Measurements from ENCODE around the gene RAB3C. TPM values are rescaled to one million over a fixed set of nuclear protein-coding genes. Genes with fewer than 3 reads are reported as not detected.

The RAB3C gene
- total RNA-seq, 1 experiment from 2014 or later = 13.3 TPM

DNA sequence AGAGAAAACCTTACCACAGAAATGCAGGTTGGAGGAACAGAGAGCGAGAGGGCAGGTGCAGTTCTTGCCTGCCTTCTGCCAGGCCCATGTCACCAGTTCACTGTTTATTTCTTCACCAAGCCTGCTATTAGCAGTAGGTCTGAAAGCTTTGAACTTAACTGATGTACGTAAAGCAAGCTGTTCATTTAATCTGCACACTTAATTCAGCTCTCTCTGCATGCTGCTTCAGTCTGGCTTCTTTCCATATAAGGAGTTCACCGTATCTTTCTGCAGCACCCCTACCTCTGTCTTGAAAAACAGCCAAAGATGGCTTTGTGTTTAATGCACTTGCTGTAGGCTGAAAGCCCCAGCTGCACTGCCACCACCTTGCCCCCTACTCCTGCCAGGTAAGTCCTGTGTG is 205.1 kb downstream of the RAB3C start:
- no peak for TF ChIP-seq JUN (CRISPR knock-in tag; IDR thresholded peaks at IDR 0.05)
- TF ChIP-seq ATF1 (CRISPR knock-in tag; IDR thresholded peaks at IDR 0.05) = no peak
- TF ChIP-seq ZNF138 (CRISPR knock-in tag; conservative IDR thresholded peaks at IDR 0.05) = no peak
- TF ChIP-seq ZBTB21 (CRISPR knock-in tag; IDR thresholded peaks at IDR 0.05; ENCODE audit: borderline replicate concordance) = no peak
- TF ChIP-seq, protein P1, sequence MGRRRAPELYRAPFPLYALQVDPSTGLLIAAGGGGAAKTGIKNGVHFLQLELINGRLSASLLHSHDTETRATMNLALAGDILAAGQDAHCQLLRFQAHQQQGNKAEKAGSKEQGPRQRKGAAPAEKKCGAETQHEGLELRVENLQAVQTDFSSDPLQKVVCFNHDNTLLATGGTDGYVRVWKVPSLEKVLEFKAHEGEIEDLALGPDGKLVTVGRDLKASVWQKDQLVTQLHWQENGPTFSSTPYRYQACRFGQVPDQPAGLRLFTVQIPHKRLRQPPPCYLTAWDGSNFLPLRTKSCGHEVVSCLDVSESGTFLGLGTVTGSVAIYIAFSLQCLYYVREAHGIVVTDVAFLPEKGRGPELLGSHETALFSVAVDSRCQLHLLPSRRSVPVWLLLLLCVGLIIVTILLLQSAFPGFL (CRISPR knock-in tag; IDR thresholded peaks at IDR 0.05; ENCODE audit: borderline replicate concordance) = no peak
- TF ChIP-seq, protein P2, sequence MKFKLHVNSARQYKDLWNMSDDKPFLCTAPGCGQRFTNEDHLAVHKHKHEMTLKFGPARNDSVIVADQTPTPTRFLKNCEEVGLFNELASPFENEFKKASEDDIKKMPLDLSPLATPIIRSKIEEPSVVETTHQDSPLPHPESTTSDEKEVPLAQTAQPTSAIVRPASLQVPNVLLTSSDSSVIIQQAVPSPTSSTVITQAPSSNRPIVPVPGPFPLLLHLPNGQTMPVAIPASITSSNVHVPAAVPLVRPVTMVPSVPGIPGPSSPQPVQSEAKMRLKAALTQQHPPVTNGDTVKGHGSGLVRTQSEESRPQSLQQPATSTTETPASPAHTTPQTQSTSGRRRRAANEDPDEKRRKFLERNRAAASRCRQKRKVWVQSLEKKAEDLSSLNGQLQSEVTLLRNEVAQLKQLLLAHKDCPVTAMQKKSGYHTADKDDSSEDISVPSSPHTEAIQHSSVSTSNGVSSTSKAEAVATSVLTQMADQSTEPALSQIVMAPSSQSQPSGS (CRISPR knock-in tag; IDR thresholded peaks at IDR 0.05; ENCODE audit: borderline replicate concordance, low read depth) = no peak
- no peak for TF ChIP-seq NFYB (CRISPR knock-in tag; conservative IDR thresholded peaks at IDR 0.05; ENCODE audit: low read depth)
- TF ChIP-seq, protein P3, sequence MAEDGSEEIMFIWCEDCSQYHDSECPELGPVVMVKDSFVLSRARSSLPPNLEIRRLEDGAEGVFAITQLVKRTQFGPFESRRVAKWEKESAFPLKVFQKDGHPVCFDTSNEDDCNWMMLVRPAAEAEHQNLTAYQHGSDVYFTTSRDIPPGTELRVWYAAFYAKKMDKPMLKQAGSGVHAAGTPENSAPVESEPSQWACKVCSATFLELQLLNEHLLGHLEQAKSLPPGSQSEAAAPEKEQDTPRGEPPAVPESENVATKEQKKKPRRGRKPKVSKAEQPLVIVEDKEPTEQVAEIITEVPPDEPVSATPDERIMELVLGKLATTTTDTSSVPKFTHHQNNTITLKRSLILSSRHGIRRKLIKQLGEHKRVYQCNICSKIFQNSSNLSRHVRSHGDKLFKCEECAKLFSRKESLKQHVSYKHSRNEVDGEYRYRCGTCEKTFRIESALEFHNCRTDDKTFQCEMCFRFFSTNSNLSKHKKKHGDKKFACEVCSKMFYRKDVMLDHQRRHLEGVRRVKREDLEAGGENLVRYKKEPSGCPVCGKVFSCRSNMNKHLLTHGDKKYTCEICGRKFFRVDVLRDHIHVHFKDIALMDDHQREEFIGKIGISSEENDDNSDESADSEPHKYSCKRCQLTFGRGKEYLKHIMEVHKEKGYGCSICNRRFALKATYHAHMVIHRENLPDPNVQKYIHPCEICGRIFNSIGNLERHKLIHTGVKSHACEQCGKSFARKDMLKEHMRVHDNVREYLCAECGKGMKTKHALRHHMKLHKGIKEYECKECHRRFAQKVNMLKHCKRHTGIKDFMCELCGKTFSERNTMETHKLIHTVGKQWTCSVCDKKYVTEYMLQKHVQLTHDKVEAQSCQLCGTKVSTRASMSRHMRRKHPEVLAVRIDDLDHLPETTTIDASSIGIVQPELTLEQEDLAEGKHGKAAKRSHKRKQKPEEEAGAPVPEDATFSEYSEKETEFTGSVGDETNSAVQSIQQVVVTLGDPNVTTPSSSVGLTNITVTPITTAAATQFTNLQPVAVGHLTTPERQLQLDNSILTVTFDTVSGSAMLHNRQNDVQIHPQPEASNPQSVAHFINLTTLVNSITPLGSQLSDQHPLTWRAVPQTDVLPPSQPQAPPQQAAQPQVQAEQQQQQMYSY (CRISPR knock-in tag; IDR thresholded peaks at IDR 0.05) = no peak
- no peak for TF ChIP-seq ZNF263 (CRISPR knock-in tag; IDR thresholded peaks at IDR 0.05; ENCODE audit: low read depth)
- TF ChIP-seq OVOL2 (CRISPR knock-in tag; IDR thresholded peaks at IDR 0.05; ENCODE audit: borderline replicate concordance) = no peak
- TF ChIP-seq FOXK1 (CRISPR knock-in tag; IDR thresholded peaks at IDR 0.05) = no peak
- TF ChIP-seq FOXJ3 (CRISPR knock-in tag; IDR thresholded peaks at IDR 0.05; ENCODE audit: borderline replicate concordance) = no peak
- TF ChIP-seq, protein P4, sequence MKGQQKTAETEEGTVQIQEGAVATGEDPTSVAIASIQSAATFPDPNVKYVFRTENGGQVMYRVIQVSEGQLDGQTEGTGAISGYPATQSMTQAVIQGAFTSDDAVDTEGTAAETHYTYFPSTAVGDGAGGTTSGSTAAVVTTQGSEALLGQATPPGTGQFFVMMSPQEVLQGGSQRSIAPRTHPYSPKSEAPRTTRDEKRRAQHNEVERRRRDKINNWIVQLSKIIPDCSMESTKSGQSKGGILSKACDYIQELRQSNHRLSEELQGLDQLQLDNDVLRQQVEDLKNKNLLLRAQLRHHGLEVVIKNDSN (CRISPR knock-in tag; IDR thresholded peaks at IDR 0.05) = no peak
- no peak for TF ChIP-seq NFE2L1 (CRISPR knock-in tag; IDR thresholded peaks at IDR 0.05)
- Mint-ChIP-seq H3K36me3 (no peaks in the 10 kb centered on the region), H3K4me1 (peaks cover 22% of the 10 kb centered on the region), H3K4me3 (no peak overlapping the region), H3K9me3 (no peaks in the 10 kb centered on the region), H3K27me3 (ENCODE audit: low read depth) (no peaks in the 10 kb centered on the region), H3K27ac (no peak overlapping the region)
- ChIA-PET POLR2A (no interaction called here), CTCF (no interaction called here)
- ATAC-seq = peak; percentile 44
- DNase-seq (ENCODE audit: low spot score) = no peak

DNA sequence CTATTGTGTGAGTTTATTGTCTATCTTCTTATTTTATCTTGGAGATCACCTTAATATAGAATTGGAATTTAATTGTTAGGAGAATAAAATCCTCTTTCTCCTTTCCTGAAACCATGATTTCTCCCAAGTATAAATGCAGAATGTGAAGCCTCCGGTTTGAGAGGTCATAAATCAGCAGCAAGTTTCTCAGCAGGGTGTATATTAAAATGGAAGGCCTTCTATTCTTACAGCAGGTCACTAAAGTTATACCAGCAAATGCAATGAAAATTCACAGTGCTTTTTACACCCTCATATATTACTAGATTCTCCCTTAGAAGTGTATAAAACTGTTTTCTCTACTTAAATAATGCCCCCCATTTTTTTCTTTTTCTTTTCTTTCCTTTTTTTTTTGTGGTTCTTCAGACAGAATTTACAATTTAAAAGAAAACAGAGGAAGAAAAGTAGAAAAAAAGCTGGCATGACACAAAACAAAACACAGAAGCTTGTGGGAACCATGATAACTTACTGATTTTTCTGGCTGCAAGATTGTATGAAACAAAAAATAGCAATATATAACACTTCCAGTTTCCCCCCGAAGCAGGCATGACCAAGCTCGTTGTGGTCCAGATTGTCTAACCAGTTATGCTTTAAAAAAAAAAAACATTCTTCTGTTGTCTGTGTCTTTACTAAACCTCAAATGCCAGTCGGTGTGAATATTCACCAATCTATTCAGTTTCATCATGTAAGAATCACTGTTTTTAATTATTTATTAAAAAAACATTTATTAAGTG is 211.2 kb downstream of the RAB3C start:
- ChIA-PET POLR2A (no interaction called here), CTCF (no interaction called here)
- DNase-seq (ENCODE audit: low spot score) = no peak
- Mint-ChIP-seq H3K36me3 (no peaks in the 10 kb centered on the region), H3K27ac (no peak overlapping the region), H3K27me3 (ENCODE audit: low read depth) (no peaks in the 10 kb centered on the region), H3K4me3 (no peak overlapping the region), H3K9me3 (no peaks in the 10 kb centered on the region), H3K4me1 (peaks cover 25% of the 10 kb centered on the region)
- ATAC-seq = no peak
- TF ChIP-seq SMAD3 (CRISPR knock-in tag; IDR thresholded peaks at IDR 0.05; ENCODE audit: borderline replicate concordance) (no peak), TP53 (CRISPR knock-in tag; IDR thresholded peaks at IDR 0.05) (no peak)
- TF ChIP-seq, protein P5, sequence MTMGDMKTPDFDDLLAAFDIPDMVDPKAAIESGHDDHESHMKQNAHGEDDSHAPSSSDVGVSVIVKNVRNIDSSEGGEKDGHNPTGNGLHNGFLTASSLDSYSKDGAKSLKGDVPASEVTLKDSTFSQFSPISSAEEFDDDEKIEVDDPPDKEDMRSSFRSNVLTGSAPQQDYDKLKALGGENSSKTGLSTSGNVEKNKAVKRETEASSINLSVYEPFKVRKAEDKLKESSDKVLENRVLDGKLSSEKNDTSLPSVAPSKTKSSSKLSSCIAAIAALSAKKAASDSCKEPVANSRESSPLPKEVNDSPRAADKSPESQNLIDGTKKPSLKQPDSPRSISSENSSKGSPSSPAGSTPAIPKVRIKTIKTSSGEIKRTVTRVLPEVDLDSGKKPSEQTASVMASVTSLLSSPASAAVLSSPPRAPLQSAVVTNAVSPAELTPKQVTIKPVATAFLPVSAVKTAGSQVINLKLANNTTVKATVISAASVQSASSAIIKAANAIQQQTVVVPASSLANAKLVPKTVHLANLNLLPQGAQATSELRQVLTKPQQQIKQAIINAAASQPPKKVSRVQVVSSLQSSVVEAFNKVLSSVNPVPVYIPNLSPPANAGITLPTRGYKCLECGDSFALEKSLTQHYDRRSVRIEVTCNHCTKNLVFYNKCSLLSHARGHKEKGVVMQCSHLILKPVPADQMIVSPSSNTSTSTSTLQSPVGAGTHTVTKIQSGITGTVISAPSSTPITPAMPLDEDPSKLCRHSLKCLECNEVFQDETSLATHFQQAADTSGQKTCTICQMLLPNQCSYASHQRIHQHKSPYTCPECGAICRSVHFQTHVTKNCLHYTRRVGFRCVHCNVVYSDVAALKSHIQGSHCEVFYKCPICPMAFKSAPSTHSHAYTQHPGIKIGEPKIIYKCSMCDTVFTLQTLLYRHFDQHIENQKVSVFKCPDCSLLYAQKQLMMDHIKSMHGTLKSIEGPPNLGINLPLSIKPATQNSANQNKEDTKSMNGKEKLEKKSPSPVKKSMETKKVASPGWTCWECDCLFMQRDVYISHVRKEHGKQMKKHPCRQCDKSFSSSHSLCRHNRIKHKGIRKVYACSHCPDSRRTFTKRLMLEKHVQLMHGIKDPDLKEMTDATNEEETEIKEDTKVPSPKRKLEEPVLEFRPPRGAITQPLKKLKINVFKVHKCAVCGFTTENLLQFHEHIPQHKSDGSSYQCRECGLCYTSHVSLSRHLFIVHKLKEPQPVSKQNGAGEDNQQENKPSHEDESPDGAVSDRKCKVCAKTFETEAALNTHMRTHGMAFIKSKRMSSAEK (CRISPR knock-in tag; IDR thresholded peaks at IDR 0.05; ENCODE audit: borderline replicate concordance) = no peak
- TF ChIP-seq, protein P6, sequence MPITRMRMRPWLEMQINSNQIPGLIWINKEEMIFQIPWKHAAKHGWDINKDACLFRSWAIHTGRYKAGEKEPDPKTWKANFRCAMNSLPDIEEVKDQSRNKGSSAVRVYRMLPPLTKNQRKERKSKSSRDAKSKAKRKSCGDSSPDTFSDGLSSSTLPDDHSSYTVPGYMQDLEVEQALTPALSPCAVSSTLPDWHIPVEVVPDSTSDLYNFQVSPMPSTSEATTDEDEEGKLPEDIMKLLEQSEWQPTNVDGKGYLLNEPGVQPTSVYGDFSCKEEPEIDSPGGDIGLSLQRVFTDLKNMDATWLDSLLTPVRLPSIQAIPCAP (CRISPR knock-in tag; IDR thresholded peaks at IDR 0.05) = no peak
- TF ChIP-seq, protein P7, sequence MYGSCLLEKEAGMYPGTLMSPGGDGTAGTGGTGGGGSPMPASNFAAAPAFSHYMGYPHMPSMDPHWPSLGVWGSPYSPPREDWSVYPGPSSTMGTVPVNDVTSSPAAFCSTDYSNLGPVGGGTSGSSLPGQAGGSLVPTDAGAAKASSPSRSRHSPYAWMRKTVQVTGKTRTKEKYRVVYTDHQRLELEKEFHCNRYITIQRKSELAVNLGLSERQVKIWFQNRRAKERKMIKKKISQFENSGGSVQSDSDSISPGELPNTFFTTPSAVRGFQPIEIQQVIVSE (CRISPR knock-in tag; IDR thresholded peaks at IDR 0.05; ENCODE audit: borderline replicate concordance) = no peak
